Neural progenitor cell (in vitro differentiated cells): Measurements from ENCODE around the gene KCNH1. TPM values are rescaled to one million over a fixed set of nuclear protein-coding genes. Genes with fewer than 3 reads are reported as not detected.

ENCODE experiments used
- DNase-seq: peaks from one replicate; pipeline ENCODE4 v3.0.0-alpha.2; 2016; ENCODE audit warnings: low spot score
- H2AFZ ChIP-seq: fragments of 200-600 bp; sonication (generic); replicated peaks from 2 replicates; pipeline ENCODE4 v1.6.1; 2016; ENCODE audit warnings: antibody characterized with exemption
- H3F3A ChIP-seq: fragments of 200-600 bp; sonication (generic); 2 replicates; pipeline ENCODE4 v1.6.1; 2016; ENCODE audit warnings: antibody characterized with exemption, low read depth
- H3K27ac ChIP-seq: fragments of 200-600 bp; sonication (generic); 2 replicates; pipeline ENCODE4 v1.5.1; 2016; ENCODE audit warnings: mild to moderate bottlenecking
- H3K27me3 ChIP-seq: fragments of 200-600 bp; sonication (generic); 2 replicates; pipeline ENCODE4 v1.6.1; 2016; ENCODE audit warnings: mild to moderate bottlenecking, moderate library complexity
- H3K36me3 ChIP-seq: fragments of 200-600 bp; sonication (generic); 2 replicates; pipeline ENCODE4 v1.5.1; 2016
- H3K4me1 ChIP-seq: fragments of 200-600 bp; sonication (generic); 2 replicates; pipeline ENCODE4 v1.6.1; 2016; ENCODE audit warnings: mixed run types
- H3K4me2 ChIP-seq: fragments of 200-600 bp; sonication (generic); 2 replicates; pipeline ENCODE4 v1.6.1; 2016
- H3K4me3 ChIP-seq: fragments of 200-600 bp; sonication (generic); 2 replicates; pipeline ENCODE4 v1.5.1; 2016
- H3K79me2 ChIP-seq: fragments of 200-600 bp; sonication (generic); 2 replicates; pipeline ENCODE4 v1.6.1; 2016; ENCODE audit warnings: low read depth
- H3K9ac ChIP-seq: fragments of 200-600 bp; sonication (generic); 2 replicates; pipeline ENCODE4 v1.6.1; 2016
- H3K9me3 ChIP-seq: fragments of 200-600 bp; sonication (generic); 2 replicates; pipeline ENCODE4 v1.5.1; 2016; ENCODE audit warnings: low read depth
- H4K20me1 ChIP-seq: fragments of 200-600 bp; sonication (generic); 2 replicates; pipeline ENCODE4 v1.6.1; 2016; ENCODE audit warnings: low read depth
- H3K27ac Mint-ChIP-seq: 3 replicates; pipeline ENCODE4 v1.8.0; 2021; ENCODE audit warnings: mixed read lengths
- H3K27me3 Mint-ChIP-seq: 2 replicates; pipeline ENCODE4 v1.8.0; 2022; ENCODE audit warnings: low read depth, mild to moderate bottlenecking, inconsistent platforms, moderate library complexity, mixed read lengths; ENCODE audit not compliant: insufficient read depth
- H3K36me3 Mint-ChIP-seq: 3 replicates; pipeline ENCODE4 v1.8.0; 2021; ENCODE audit warnings: mixed read lengths
- H3K4me1 Mint-ChIP-seq: 3 replicates; pipeline ENCODE4 v1.8.0; 2021; ENCODE audit warnings: mixed read lengths
- H3K4me3 Mint-ChIP-seq: 3 replicates; pipeline ENCODE4 v1.8.0; 2021; ENCODE audit warnings: mild to moderate bottlenecking, moderate library complexity, mixed read lengths
- H3K9me3 Mint-ChIP-seq: 3 replicates; pipeline ENCODE4 v1.8.0; 2020; ENCODE audit warnings: mixed read lengths
- EZH2 ChIP-seq: fragments of 200-600 bp; sonication (generic); IDR thresholded peaks from 2 replicates; pipeline ENCODE4 v1.6.1; 2017; ENCODE audit warnings: antibody characterized with exemption, mild to moderate bottlenecking, moderate library complexity
- EZH2phosphoT487 ChIP-seq: fragments of 200-600 bp; sonication (generic); IDR thresholded peaks from 2 replicates; pipeline ENCODE4 v1.6.1; 2017; ENCODE audit warnings: antibody characterized with exemption
- total RNA-seq: library from RNA; depleted of rRNA; stranded (reverse); fragments of >200 nt; gene quantifications from 2 replicates; pipeline ENCODE4 v1.2.3, GENCODE V29; 2015; ENCODE audit warnings: low replicate concordance
- TF ChIP-seq, protein P1 (sequence below): fragments of 200-600 bp; sonication (generic); IDR thresholded peaks from 2 replicates; pipeline ENCODE4 v1.5.1; 2017; ENCODE audit warnings: antibody characterized with exemption, mild to moderate bottlenecking

The KCNH1 gene
- total RNA-seq, 1 donor from 2014 or later = 1.6 TPM

DNA sequence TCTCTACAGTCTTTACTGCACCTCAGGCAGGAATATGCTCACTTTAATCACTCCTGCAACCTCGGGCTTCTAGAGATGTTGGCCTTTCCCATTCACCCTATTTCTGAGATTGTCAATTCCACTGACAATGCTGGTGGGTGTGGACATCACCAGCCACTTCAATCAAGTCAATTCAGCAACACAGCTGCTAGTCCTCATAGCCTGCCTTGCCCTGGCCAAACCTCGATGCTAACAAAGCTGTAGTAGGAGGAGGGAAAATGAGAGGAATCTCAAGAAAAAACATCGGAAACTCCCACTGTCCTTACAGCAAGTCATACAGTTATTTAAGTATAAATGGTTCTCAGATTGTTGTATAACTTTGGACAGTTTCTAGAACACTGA, 155.0 kb downstream of the KCNH1 start:
- H3K4me2 ChIP-seq = no peak overlapping the region
- H3K9me3 Mint-ChIP-seq = peaks cover 3% of the 10 kb centered on the region
- H3K4me1 ChIP-seq = no peaks in the 10 kb centered on the region

DNA sequence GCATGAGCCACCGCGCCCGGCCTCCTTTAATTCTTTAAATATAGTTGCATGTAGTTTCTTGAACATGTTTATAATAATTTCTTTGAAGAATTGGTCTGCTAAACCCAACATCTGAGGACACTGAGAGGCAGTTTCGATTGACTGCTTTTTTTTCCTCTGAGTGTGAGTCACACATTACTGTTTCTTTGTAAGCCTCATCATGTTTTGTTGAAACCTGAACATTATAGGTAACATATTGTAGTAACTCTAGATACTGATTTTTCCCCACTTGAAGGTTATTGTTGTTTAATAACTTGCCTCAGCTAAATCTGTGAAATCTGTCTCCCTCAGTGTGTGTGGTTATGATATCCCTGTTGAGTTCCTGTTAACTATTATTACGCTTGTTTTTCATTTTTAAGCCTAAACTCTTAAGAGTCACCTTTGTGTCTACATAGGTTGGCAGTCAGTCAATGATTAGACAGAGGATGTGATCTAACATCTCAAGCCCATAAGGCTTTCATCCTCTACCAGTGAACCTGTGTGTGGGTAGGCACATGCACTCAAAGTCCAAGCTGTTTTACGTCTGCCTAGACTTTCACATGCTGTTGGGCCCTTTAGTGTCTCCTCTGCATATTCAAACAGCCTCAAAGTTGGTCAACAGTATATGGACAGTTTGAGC, 155.5 kb downstream of the KCNH1 start:
- Histone ChIP-seq H3K27ac (no peak overlapping the region), H3K4me1 (no peaks in the 10 kb centered on the region), H2AFZ (no peak overlapping the region), H3F3A (no peaks in the 10 kb centered on the region), H3K9ac (no peak overlapping the region), H4K20me1 (no peaks in the 10 kb centered on the region), H3K36me3 (no peaks in the 10 kb centered on the region), H3K27me3 (no peaks in the 10 kb centered on the region), H3K9me3 (no peaks in the 10 kb centered on the region), H3K4me3 (no peak overlapping the region), H3K4me2 (no peak overlapping the region), H3K79me2 (no peaks in the 10 kb centered on the region)
- no peaks in the 10 kb centered on the region for H3K4me1 Mint-ChIP-seq
- H3K27ac Mint-ChIP-seq = no peak overlapping the region
- no peaks in the 10 kb centered on the region for H3K27me3 Mint-ChIP-seq
- no peak overlapping the region for H3K4me3 Mint-ChIP-seq
- no peaks in the 10 kb centered on the region for H3K36me3 Mint-ChIP-seq
- TF ChIP-seq EZH2phosphoT487 (no peak), EZH2 (no peak)
- TF ChIP-seq, protein P1, sequence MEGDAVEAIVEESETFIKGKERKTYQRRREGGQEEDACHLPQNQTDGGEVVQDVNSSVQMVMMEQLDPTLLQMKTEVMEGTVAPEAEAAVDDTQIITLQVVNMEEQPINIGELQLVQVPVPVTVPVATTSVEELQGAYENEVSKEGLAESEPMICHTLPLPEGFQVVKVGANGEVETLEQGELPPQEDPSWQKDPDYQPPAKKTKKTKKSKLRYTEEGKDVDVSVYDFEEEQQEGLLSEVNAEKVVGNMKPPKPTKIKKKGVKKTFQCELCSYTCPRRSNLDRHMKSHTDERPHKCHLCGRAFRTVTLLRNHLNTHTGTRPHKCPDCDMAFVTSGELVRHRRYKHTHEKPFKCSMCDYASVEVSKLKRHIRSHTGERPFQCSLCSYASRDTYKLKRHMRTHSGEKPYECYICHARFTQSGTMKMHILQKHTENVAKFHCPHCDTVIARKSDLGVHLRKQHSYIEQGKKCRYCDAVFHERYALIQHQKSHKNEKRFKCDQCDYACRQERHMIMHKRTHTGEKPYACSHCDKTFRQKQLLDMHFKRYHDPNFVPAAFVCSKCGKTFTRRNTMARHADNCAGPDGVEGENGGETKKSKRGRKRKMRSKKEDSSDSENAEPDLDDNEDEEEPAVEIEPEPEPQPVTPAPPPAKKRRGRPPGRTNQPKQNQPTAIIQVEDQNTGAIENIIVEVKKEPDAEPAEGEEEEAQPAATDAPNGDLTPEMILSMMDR = no peak
- no peak for DNase-seq
- H3K9me3 Mint-ChIP-seq = peaks cover 3% of the 10 kb centered on the region

More for the DNA sequence above, 155.0 kb downstream of the KCNH1 start:
- Histone ChIP-seq H3K9me3 (no peaks in the 10 kb centered on the region), H3K9ac (no peak overlapping the region), H3K27me3 (no peaks in the 10 kb centered on the region), H3K27ac (no peak overlapping the region), H3F3A (no peaks in the 10 kb centered on the region), H3K36me3 (no peaks in the 10 kb centered on the region), H4K20me1 (no peaks in the 10 kb centered on the region), H2AFZ (no peak overlapping the region), H3K79me2 (no peaks in the 10 kb centered on the region), H3K4me3 (no peak overlapping the region)
- TF ChIP-seq EZH2 = no peak
- TF ChIP-seq, protein P1 = no peak
- TF ChIP-seq EZH2phosphoT487 = no peak
- Mint-ChIP-seq H3K36me3 (no peaks in the 10 kb centered on the region), H3K27ac (no peak overlapping the region), H3K4me3 (no peak overlapping the region), H3K4me1 (no peaks in the 10 kb centered on the region), H3K27me3 (peaks cover 2% of the 10 kb centered on the region)
- no peak for DNase-seq

DNA sequence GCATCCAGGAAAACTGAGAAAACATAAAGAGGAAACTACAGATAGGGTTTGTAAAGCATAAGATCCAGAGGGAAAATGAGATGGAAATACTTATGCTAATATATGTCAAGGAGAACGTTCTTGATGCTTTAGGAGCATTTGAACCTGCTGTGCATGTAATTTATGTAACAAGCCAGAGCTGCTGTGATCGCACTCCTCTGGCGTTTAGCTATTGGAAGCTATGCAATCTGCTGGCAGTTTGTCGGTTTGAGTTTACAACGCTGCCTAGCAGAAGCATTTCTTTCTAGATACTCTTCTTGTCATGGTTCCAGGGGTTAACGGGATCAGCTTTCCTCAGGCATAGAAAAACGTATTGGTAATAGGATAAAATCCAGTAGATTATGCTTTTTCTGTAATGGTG, 182.7 kb downstream of the KCNH1 start:
- H3K27me3 Mint-ChIP-seq = no peaks in the 10 kb centered on the region
- H3K9me3 Mint-ChIP-seq = peaks cover 2% of the 10 kb centered on the region
- H3K27ac Mint-ChIP-seq = no peak overlapping the region
- Histone ChIP-seq H3K36me3 (no peaks in the 10 kb centered on the region), H2AFZ (no peak overlapping the region), H3K4me2 (no peak overlapping the region), H3K9me3 (no peaks in the 10 kb centered on the region), H3K4me1 (no peaks in the 10 kb centered on the region), H3K27me3 (no peaks in the 10 kb centered on the region), H4K20me1 (no peaks in the 10 kb centered on the region), H3K27ac (no peak overlapping the region), H3F3A (no peaks in the 10 kb centered on the region), H3K4me3 (no peak overlapping the region), H3K9ac (no peak overlapping the region), H3K79me2 (no peaks in the 10 kb centered on the region)
- no peaks in the 10 kb centered on the region for H3K36me3 Mint-ChIP-seq
- no peak for DNase-seq
- H3K4me3 Mint-ChIP-seq = no peak overlapping the region
- peaks cover 11% of the 10 kb centered on the region for H3K4me1 Mint-ChIP-seq
- TF ChIP-seq EZH2 (no peak), EZH2phosphoT487 (no peak)
- TF ChIP-seq, protein P1 = no peak
